Measurements from ENCODE around the gene TLR9.
"Not testable (repeated sequence)": the region's sequence is repeated elsewhere in the genome, so short reads cannot be mapped to it uniquely, and the experiment has no call there.

Gene TLR9

DNA sequence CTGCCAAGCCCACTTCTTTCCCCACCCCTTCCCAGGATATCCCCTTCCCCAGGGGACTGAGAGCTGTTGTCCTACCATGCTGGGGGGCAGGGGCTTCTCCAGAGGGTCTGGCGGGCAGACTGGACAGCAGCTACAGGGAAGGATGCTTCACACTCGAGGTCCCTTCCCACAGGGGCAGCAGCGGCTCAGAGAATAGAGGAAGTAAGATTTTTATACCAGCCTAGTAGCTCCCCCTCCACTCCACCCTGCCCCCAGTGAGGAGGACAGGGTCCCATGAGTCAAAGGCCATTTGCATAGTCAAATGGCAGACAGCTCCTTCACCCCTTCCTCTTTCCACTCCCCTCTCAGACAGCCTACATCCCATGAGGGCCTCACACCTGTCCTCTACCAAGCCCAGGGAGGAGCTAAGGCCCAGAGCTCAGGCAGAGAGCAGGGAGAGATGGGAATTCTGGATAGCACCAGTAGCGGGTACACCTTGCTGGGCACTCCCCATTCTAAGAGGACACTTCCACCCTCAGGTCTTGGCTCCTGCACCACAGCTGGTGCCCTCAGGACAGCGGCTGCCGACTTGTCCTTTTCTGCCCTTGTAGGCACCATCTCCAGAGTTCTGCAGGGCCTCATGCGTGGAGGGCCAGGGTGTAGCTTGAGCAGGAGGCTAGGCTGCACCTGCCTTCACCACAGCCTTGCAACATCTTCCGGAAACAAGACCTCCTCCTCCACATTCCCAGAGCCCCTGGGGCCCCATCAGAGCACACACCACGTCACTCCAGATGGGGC is at the start of gene TLR9:
TLR9 (minus strand) TSS at position 194 of the 777 bp plus-strand sequence; CDS start at position 78, 116 bp downstream.
- DNase-seq: peak; percentile 76
- Histone ChIP-seq H3K27ac (ENCODE audit: low read length) (peak within 1 kb of the TSS; percentile 49), H2AFZ (ENCODE audit: low read depth, low read length) (no peak within 1 kb of the TSS), H3K9ac (ENCODE audit: low read depth, low read length) (no peak within 1 kb of the TSS), H4K20me1 (ENCODE audit: insufficient read depth, low read length) (peaks cover 10% of the 10 kb centered on the region; the same call in 1 of the 2 replicates), H3K4me2 (ENCODE audit: insufficient read depth, low read length) (no peak within 1 kb of the TSS), H3K9me3 (ENCODE audit: insufficient read depth, low read length, severe bottlenecking) (no peaks in the 10 kb centered on the region), H3K36me3 (ENCODE audit: insufficient read depth, low read length) (peaks cover 21% of the 10 kb centered on the region), H3K79me2 (ENCODE audit: insufficient read depth, low read length) (no peaks in the 10 kb centered on the region), H3K4me1 (ENCODE audit: insufficient read depth, low read length) (peaks cover 33% of the 10 kb centered on the region), H3K4me3 (ENCODE audit: low read depth in 1 of 2, low read length in 2 of 2) (no peak within 1 kb of the TSS), H3K27me3 (ENCODE audit: insufficient read depth, low read length, poor library complexity) (no peaks in the 10 kb centered on the region)
- ATAC-seq (ENCODE audit: insufficient read depth, low read depth): peak; percentile 83
- TF ChIP-seq CTCF (IDR thresholded peaks at IDR 0.05; ENCODE audit: borderline replicate concordance, extremely low read depth, low read length, poor library complexity, severe bottlenecking) (no peak), EZH2 (IDR thresholded peaks at IDR 0.05; ENCODE audit: borderline replicate concordance, low read depth, low read length, severe bottlenecking) (no peak)

GRCh38 chr3:52274781-52275180 is 49.3 kb upstream of the TLR9 start:
- Histone ChIP-seq H4K20me1 (ENCODE audit: insufficient read depth, low read length) (peaks cover 72% of the 10 kb centered on the region), H3K4me1 (ENCODE audit: insufficient read depth, low read length) (peaks cover 53% of the 10 kb centered on the region)
- not testable (repeated sequence) for ATAC-seq (ENCODE audit: insufficient read depth, low read depth)

DNA sequence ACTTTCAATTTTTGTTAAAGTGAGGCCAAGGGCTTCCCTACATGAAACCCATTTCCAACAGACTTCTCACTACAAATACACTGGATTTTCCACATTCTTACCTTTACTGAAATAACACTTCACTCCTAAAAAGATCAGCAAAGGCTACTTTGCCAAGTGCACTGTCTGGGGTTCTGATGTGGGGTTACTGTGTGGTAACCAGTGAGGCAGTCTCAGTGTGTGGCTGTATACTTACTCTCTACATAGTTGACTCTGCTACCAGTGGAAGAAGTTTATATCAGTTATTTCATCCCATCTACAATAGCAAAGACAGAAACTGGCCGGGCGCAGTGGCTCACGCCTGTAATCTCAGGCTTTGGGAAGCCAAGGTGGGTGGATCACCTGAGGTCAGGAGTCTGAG is 47.4 kb upstream of the TLR9 start:
- H3K9me3 ChIP-seq (ENCODE audit: insufficient read depth, low read length, severe bottlenecking): no peaks in the 10 kb centered on the region
- H3K4me1 ChIP-seq (ENCODE audit: insufficient read depth, low read length): peaks cover 43% of the 10 kb centered on the region
- H4K20me1 ChIP-seq (ENCODE audit: insufficient read depth, low read length): peaks cover 87% of the 10 kb centered on the region
- 0 out of 2 replicates have a peak overlapping the region, but pooled peaks have one; percentile 6 for H3K9ac ChIP-seq (ENCODE audit: low read depth, low read length)
- peak overlapping the region; percentile 36; the same call in 1 of the 2 replicates for H3K4me2 ChIP-seq (ENCODE audit: insufficient read depth, low read length)
- no peak overlapping the region for H3K27ac ChIP-seq (ENCODE audit: low read length)
- peaks cover 89% of the 10 kb centered on the region for H3K36me3 ChIP-seq (ENCODE audit: insufficient read depth, low read length)
- H3K79me2 ChIP-seq (ENCODE audit: insufficient read depth, low read length): peaks cover 99% of the 10 kb centered on the region
- no peak overlapping the region for H2AFZ ChIP-seq (ENCODE audit: low read depth, low read length)
- DNase-seq (no peak), ATAC-seq (ENCODE audit: insufficient read depth, low read depth) (no peak)
- no peak for TF ChIP-seq CTCF (IDR thresholded peaks at IDR 0.05; ENCODE audit: borderline replicate concordance, extremely low read depth, low read length, poor library complexity, severe bottlenecking)
- no peak for TF ChIP-seq EZH2 (IDR thresholded peaks at IDR 0.05; ENCODE audit: borderline replicate concordance, low read depth, low read length, severe bottlenecking)
- no peaks in the 10 kb centered on the region for H3K27me3 ChIP-seq (ENCODE audit: insufficient read depth, low read length, poor library complexity)
- no peak overlapping the region for H3K4me3 ChIP-seq (ENCODE audit: low read depth in 1 of 2, low read length in 2 of 2)

More at GRCh38 chr3:52274781-52275180, 49.3 kb upstream of the TLR9 start:
- not testable (repeated sequence) for H3K9me3 ChIP-seq (ENCODE audit: insufficient read depth, low read length, severe bottlenecking); H3K27me3 ChIP-seq (ENCODE audit: insufficient read depth, low read length, poor library complexity); H2AFZ ChIP-seq (ENCODE audit: low read depth, low read length); H3K27ac ChIP-seq (ENCODE audit: low read length); H3K4me3 ChIP-seq (ENCODE audit: low read depth in 1 of 2, low read length in 2 of 2); DNase-seq; H3K9ac ChIP-seq (ENCODE audit: low read depth, low read length)
- Histone ChIP-seq H3K79me2 (ENCODE audit: insufficient read depth, low read length) (peaks cover 94% of the 10 kb centered on the region), H3K36me3 (ENCODE audit: insufficient read depth, low read length) (peaks cover 72% of the 10 kb centered on the region), H3K4me2 (ENCODE audit: insufficient read depth, low read length) (peak overlapping the region; percentile 94)

DNA sequence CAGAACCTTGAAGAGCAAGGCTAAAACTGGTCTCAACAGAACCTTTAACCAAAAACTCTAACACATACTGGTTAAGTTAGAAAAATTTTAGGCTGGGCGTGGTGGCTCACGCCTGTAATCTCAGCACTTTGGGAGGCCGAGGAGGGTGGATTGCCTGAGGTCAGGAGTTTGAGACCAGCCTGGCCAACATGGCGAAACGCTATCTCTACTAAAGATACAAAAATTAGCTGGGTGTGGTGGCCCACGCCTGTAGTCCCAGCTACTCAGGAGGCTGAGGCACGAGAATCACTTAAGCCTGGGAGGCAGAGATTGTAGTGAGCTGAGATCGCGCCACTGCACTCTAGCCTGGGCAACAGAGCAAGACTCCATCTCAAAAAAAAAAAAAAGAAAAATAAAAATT is 46.7 kb upstream of the TLR9 start:
- H3K79me2 ChIP-seq (ENCODE audit: insufficient read depth, low read length): peaks cover 99% of the 10 kb centered on the region
- H3K27ac ChIP-seq (ENCODE audit: low read length); H3K4me3 ChIP-seq (ENCODE audit: low read depth in 1 of 2, low read length in 2 of 2); H3K27me3 ChIP-seq (ENCODE audit: insufficient read depth, low read length, poor library complexity); H3K9me3 ChIP-seq (ENCODE audit: insufficient read depth, low read length, severe bottlenecking); DNase-seq; H2AFZ ChIP-seq (ENCODE audit: low read depth, low read length); H3K9ac ChIP-seq (ENCODE audit: low read depth, low read length); ATAC-seq (ENCODE audit: insufficient read depth, low read depth); H3K4me2 ChIP-seq (ENCODE audit: insufficient read depth, low read length): not testable (repeated sequence)
- peaks cover 90% of the 10 kb centered on the region for H3K36me3 ChIP-seq (ENCODE audit: insufficient read depth, low read length)
- peaks cover 88% of the 10 kb centered on the region for H4K20me1 ChIP-seq (ENCODE audit: insufficient read depth, low read length)
- H3K4me1 ChIP-seq (ENCODE audit: insufficient read depth, low read length): peaks cover 41% of the 10 kb centered on the region

All from DND-41 (cell line).